IMR-90 (cell line): ENCODE results near the gene DCUN1D2. TPM values are rescaled to one million over a fixed set of nuclear protein-coding genes. Genes with fewer than 3 reads are reported as not detected.

Experiments used
- ATAC-seq: fragments of 200-7000 bp; cut with Tn5 transposase; 2 replicates; pipeline ENCODE4 v1.9.1; 2020; ENCODE audit warnings: low read depth, mild to moderate bottlenecking, moderate library complexity
- BruUV-seq: library from RNA; stranded (reverse); fragments of 400-500 nt; replicated peaks from 2 replicates; lab custom pipeline; 2021; lab: Mats Ljungman, UMichigan
- CTCF ChIA-PET: fragments of 300-600 bp; formaldehyde crosslinking; extraction: SDS; loops from one replicate; lab custom pipeline; 2021; ENCODE audit warnings: antibody characterized with exemption; lab: Yijun Ruan, JAX
- POLR2A ChIA-PET: fragments of 300-600 bp; sonication (Branson Sonifier 250); formaldehyde crosslinking; loops from one replicate; lab custom pipeline; 2022; ENCODE audit warnings: antibody characterized with exemption; ENCODE audit not compliant: unreplicated experiment; lab: Charles Lee
- DNase-seq: peaks from one replicate; pipeline ENCODE4 v3.0.0; 2013
- H2AFZ ChIP-seq: replicated peaks from 2 replicates; pipeline ENCODE3; 2013; ENCODE audit warnings: low read length, mild to moderate bottlenecking; ENCODE audit not compliant: poor library complexity
- H2AK5ac ChIP-seq: 2 replicates; pipeline ENCODE4 v1.6.1; 2013; ENCODE audit warnings: low read depth, low read length, inconsistent platforms
- H2AK9ac ChIP-seq: replicated peaks from 2 replicates; pipeline ENCODE3; 2013; ENCODE audit warnings: mild to moderate bottlenecking, low read depth, low read length, moderate library complexity; ENCODE audit not compliant: poor library complexity
- H2BK120ac ChIP-seq: 2 replicates; pipeline ENCODE4 v1.6.1; 2013; ENCODE audit warnings: low read depth, low read length, inconsistent platforms
- H2BK15ac ChIP-seq: 3 replicates; pipeline ENCODE4 v1.6.1; 2013; ENCODE audit warnings: low read depth, low read length, inconsistent platforms
- H2BK20ac ChIP-seq: 2 replicates; pipeline ENCODE4 v1.6.1; 2013; ENCODE audit warnings: low read depth, mild to moderate bottlenecking, inconsistent platforms, low read length, moderate library complexity
- H2BK5ac ChIP-seq: 2 replicates; pipeline ENCODE4 v1.6.1; 2013; ENCODE audit warnings: mild to moderate bottlenecking, low read depth, low read length, inconsistent platforms; ENCODE audit not compliant: poor library complexity, severe bottlenecking
- H3K14ac ChIP-seq: replicated peaks from 2 replicates; pipeline ENCODE4 v1.6.1; 2013; ENCODE audit warnings: low read depth, low read length, inconsistent platforms
- H3K18ac ChIP-seq: 2 replicates; pipeline ENCODE4 v1.6.1; 2013; ENCODE audit warnings: low read depth, low read length, control low read depth
- H3K23ac ChIP-seq: 2 replicates; pipeline ENCODE4 v1.6.1; 2013; ENCODE audit warnings: low read depth, low read length, inconsistent platforms
- H3K27ac ChIP-seq: 2 replicates; pipeline ENCODE4 v1.5.1; 2013; ENCODE audit warnings: mild to moderate bottlenecking, control low read depth, low read length; ENCODE audit not compliant: insufficient read depth
- H3K27me3 ChIP-seq: 2 replicates; pipeline ENCODE4 v1.6.1; 2013; ENCODE audit warnings: low read length; ENCODE audit not compliant: control insufficient read depth, insufficient read depth
- H3K36me3 ChIP-seq: 2 replicates; pipeline ENCODE4 v1.6.1; 2013; ENCODE audit warnings: low read length, mixed read lengths; ENCODE audit not compliant: control insufficient read depth, insufficient read depth
- H3K4ac ChIP-seq: 2 replicates; pipeline ENCODE4 v1.6.1; 2013; ENCODE audit warnings: low read depth, low read length, inconsistent platforms
- H3K4me1 ChIP-seq: 2 replicates; pipeline ENCODE4 v1.6.1; 2013; ENCODE audit warnings: low read length, mixed read lengths; ENCODE audit not compliant: control insufficient read depth, insufficient read depth
- H3K4me2 ChIP-seq: 2 replicates; pipeline ENCODE4 v1.6.1; 2013; ENCODE audit warnings: low read depth, mild to moderate bottlenecking, control low read depth, low read length, moderate library complexity
- H3K4me3 ChIP-seq: 2 replicates; pipeline ENCODE4 v1.5.1; 2013; ENCODE audit warnings: low read depth, mild to moderate bottlenecking, control low read depth, low read length, moderate library complexity; ENCODE audit not compliant: insufficient read depth
- H3K56ac ChIP-seq: 2 replicates; pipeline ENCODE4 v1.6.1; 2013; ENCODE audit warnings: low read length, inconsistent platforms; ENCODE audit not compliant: insufficient read depth; ENCODE audit errors: extremely low read depth
- H3K79me1 ChIP-seq, 2 experiments: 2 replicates each; pipeline ENCODE4 v1.6.1; 2013; ENCODE audit warnings: low read length in 2 of 2, inconsistent platforms in 1 of 2, low read depth in 1 of 2
- H3K9ac ChIP-seq: 2 replicates; pipeline ENCODE4 v1.6.1; 2013; ENCODE audit warnings: low read depth, low read length, control low read depth
- H3K9me1 ChIP-seq: 2 replicates; pipeline ENCODE4 v1.6.1; 2013; ENCODE audit warnings: low read length, inconsistent platforms; ENCODE audit not compliant: insufficient read depth
- H3K9me3 ChIP-seq: 2 replicates; pipeline ENCODE4 v1.6.1; 2013; ENCODE audit warnings: low read length; ENCODE audit not compliant: control insufficient read depth, insufficient read depth
- H4K20me1 ChIP-seq: 2 replicates; pipeline ENCODE4 v1.6.1; 2013; ENCODE audit warnings: low read length, inconsistent platforms; ENCODE audit not compliant: insufficient read depth
- H4K5ac ChIP-seq: 2 replicates; pipeline ENCODE4 v1.6.1; 2013; ENCODE audit warnings: mild to moderate bottlenecking, low read depth, low read length, control low read depth
- H4K8ac ChIP-seq, 2 experiments: 2 replicates each; pipeline ENCODE4 v1.6.1; 2013; ENCODE audit warnings: low read depth in 2 of 2, low read length in 2 of 2, control low read depth in 1 of 2, inconsistent platforms in 1 of 2
- H4K91ac ChIP-seq: 2 replicates; pipeline ENCODE4 v1.6.1; 2013; ENCODE audit warnings: low read depth, low read length, inconsistent platforms; ENCODE audit not compliant: insufficient read depth
- BHLHE40 ChIP-seq: fragments of 150-350 bp; IDR thresholded peaks from 2 replicates; pipeline ENCODE4 v1.6.1; 2016; ENCODE audit warnings: mild to moderate bottlenecking, low read depth, low read length
- CEBPB ChIP-seq: IDR thresholded peaks from 2 replicates; pipeline ENCODE4 v1.6.1; 2012; ENCODE audit warnings: low read depth, low read length, improper control_type of control experiment
- CHD1 ChIP-seq: IDR thresholded peaks from 2 replicates; pipeline ENCODE4 v1.6.1; 2012; ENCODE audit warnings: low read depth, low read length, improper control_type of control experiment
- CTCF ChIP-seq: conservative IDR thresholded peaks from 2 replicates; pipeline ENCODE4 v1.5.1; 2012; ENCODE audit warnings: mild to moderate bottlenecking, low read depth, low read length, improper control_type of control experiment
- ELK1 ChIP-seq: fragments of 150-350 bp; IDR thresholded peaks from 2 replicates; pipeline ENCODE4 v1.6.1; 2016; ENCODE audit warnings: low read depth, mild to moderate bottlenecking, low read length, moderate library complexity, borderline replicate concordance
- FOS ChIP-seq: fragments of 150-350 bp; IDR thresholded peaks from 2 replicates; pipeline ENCODE4 v1.6.1; 2016; ENCODE audit warnings: low read depth, low read length
- MAZ ChIP-seq: IDR thresholded peaks from 2 replicates; pipeline ENCODE4 v1.6.1; 2012; ENCODE audit warnings: low read depth, mild to moderate bottlenecking, low read length, improper control_type of control experiment, moderate library complexity, borderline replicate concordance
- MXI1 ChIP-seq: IDR thresholded peaks from 2 replicates; pipeline ENCODE4 v1.6.1; 2012; ENCODE audit warnings: low read depth, mild to moderate bottlenecking, low read length, moderate library complexity, borderline replicate concordance
- NFE2L2 ChIP-seq: fragments of 150-350 bp; IDR thresholded peaks from 2 replicates; pipeline ENCODE4 v1.6.1; 2016; ENCODE audit warnings: low read depth, mild to moderate bottlenecking, low read length
- POLR2A ChIP-seq: IDR thresholded peaks from 2 replicates; pipeline ENCODE4 v1.6.1; 2012; ENCODE audit warnings: mild to moderate bottlenecking, low read depth, low read length
- RAD21 ChIP-seq: IDR thresholded peaks from 2 replicates; pipeline ENCODE4 v1.6.1; 2012; ENCODE audit warnings: low read length, improper control_type of control experiment
- RCOR1 ChIP-seq: IDR thresholded peaks from 2 replicates; pipeline ENCODE4 v1.6.1; 2012; ENCODE audit warnings: mild to moderate bottlenecking, low read length, improper control_type of control experiment; ENCODE audit not compliant: insufficient replicate concordance
- RFX5 ChIP-seq: IDR thresholded peaks from 2 replicates; pipeline ENCODE4 v1.8.0; 2012; ENCODE audit warnings: low read depth, mild to moderate bottlenecking, low read length, moderate library complexity
- SMC3 ChIP-seq: fragments of 150-350 bp; IDR thresholded peaks from 2 replicates; pipeline ENCODE4 v1.6.1; 2016; ENCODE audit warnings: low read depth, mild to moderate bottlenecking, antibody characterized with exemption, low read length, moderate library complexity
- USF2 ChIP-seq: fragments of 150-350 bp; IDR thresholded peaks from 2 replicates; pipeline ENCODE4 v1.6.1; 2017; ENCODE audit warnings: mild to moderate bottlenecking, antibody characterized with exemption, low read length, low read depth
- WGBS, 2 experiments: methylation state at CpG; one replicate each; pipeline versions ENCODE4 v1.1.5 to v1.1.7; 2013; ENCODE audit warnings: missing lambda C conversion rate in 2 of 2; ENCODE audit not compliant: insufficient read length in 1 of 2; ENCODE audit errors: extremely low coverage in 2 of 2; 5-methylcytosine and 5-hydroxymethylcytosine counted together
- dilution Hi-C: fragments of 300-500 bp; cut with HindIII; formaldehyde crosslinking; loops from one replicate; pipeline ENCODE4 v1.14.3; 2018; ENCODE audit warnings: low sequenced_read_pairs; ENCODE audit not compliant: unreplicated experiment
- in situ Hi-C: fragments of 300-500 bp; cut with MboI; formaldehyde crosslinking; loops from 3 replicates; pipeline ENCODE4 v1.14.3; 2019; ENCODE audit warnings: low sequenced_read_pairs, inconsistent platforms, mixed read lengths
- intact Hi-C: fragments of 100-400 bp; cut with micrococcal nuclease; formaldehyde crosslinking; loops from 2 replicates; pipeline ENCODE4 v1.10.0; 2022
- polyA plus RNA-seq, 3 experiments: library from polyadenylated mRNA; depleted of rRNA; stranded (reverse); fragments of >200 nt; gene quantifications; 2 replicates each; pipeline ENCODE4 v1.2.3, GENCODE V29; 2012; ENCODE audit warnings: low replicate concordance in 1 of 3
- total RNA-seq: library from RNA; depleted of rRNA; stranded (reverse); fragments of >200 nt; gene quantifications from 2 replicates; pipeline ENCODE4 v1.2.3, GENCODE V29; 2012

The DCUN1D2 gene
- total and polyA plus RNA-seq, 2 of the 4 experiments (the other 2 are of a cell fraction) = 8.1 to 11.5 TPM

- POLR2A ChIA-PET = interaction anchor here (0.6 kb wide), 1 partner anchor 33 kb away, joined by 3 read pairs; no protein-coding TSS in a partner anchor
- peaks cover 42% of the 10 kb centered on the region for H3K36me3 ChIP-seq
Observed at GRCh38 chr13:113519556-113519955, 29.0 kb upstream of the DCUN1D2 start.

More at GRCh38 chr13:113519556-113519955, 29.0 kb upstream of the DCUN1D2 start:
- CTCF ChIA-PET = no interaction called here
- H3K27me3 ChIP-seq = no peaks in the 10 kb centered on the region
- TF ChIP-seq POLR2A (no peak), RCOR1 (no peak), RFX5 (no peak), SMC3 (no peak), USF2 (no peak), RAD21 (no peak), CEBPB (no peak), CTCF (no peak), ELK1 (no peak), NFE2L2 (no peak), FOS (no peak), BHLHE40 (no peak), MXI1 (no peak), MAZ (no peak), CHD1 (no peak)
- H3K14ac ChIP-seq = no peak overlapping the region
- peaks cover 5% of the 10 kb centered on the region; the same call in 1 of the 2 replicates for H3K4me1 ChIP-seq
- no peak overlapping the region for H2BK120ac ChIP-seq
- no TSS peak for BruUV-seq
- no peak overlapping the region for H2AK9ac ChIP-seq
- no peak overlapping the region for H2AFZ ChIP-seq
- H3K27ac ChIP-seq = no peak overlapping the region
- DNase-seq = no peak
- H2BK5ac ChIP-seq = no peak overlapping the region
- H3K56ac ChIP-seq = no peak overlapping the region
- H2AK5ac ChIP-seq = no peak overlapping the region
- no peak overlapping the region for H3K4ac ChIP-seq
- H3K23ac ChIP-seq = no peak overlapping the region
- intact Hi-C loops (no loop called here), in situ Hi-C loops (no loop called here), dilution Hi-C loops (no loop called here)
- peaks cover 25% of the 10 kb centered on the region; the same call in 1 of the 2 replicates for H4K20me1 ChIP-seq
- H3K9me3 ChIP-seq = no peaks in the 10 kb centered on the region
- 95% methylated on average over 7 of the region's 14 CpGs; no CpG with 5 or more reads in 1 of the 2 experiments for WGBS, 2 experiments
- no peak overlapping the region for H2BK20ac ChIP-seq
- H3K4me2 ChIP-seq = no peak overlapping the region
- no peak overlapping the region for H3K9ac ChIP-seq
- peaks cover 25% of the 10 kb centered on the region for H3K9me1 ChIP-seq
- no peak overlapping the region for H4K91ac ChIP-seq
- no peak overlapping the region for H3K4me3 ChIP-seq
- peaks cover 27 to 45% of the 10 kb centered on the region in 2 experiments for H3K79me1 ChIP-seq
- H3K18ac ChIP-seq = no peak overlapping the region
- no peak overlapping the region for H4K5ac ChIP-seq
- no peak overlapping the region for H4K8ac ChIP-seq
- H2BK15ac ChIP-seq = no peak overlapping the region
- ATAC-seq = no peak
